SK-N-SH (cell line): Measurements from ENCODE around the gene SCN1B.

Source experiments
- CTCF ChIP-seq: fragments of 200-600 bp; sonication (generic); IDR thresholded peaks from 2 replicates; pipeline ENCODE4 v1.6.1; 2017; ENCODE audit warnings: antibody characterized with exemption, mild to moderate bottlenecking, moderate library complexity
- ELF1 ChIP-seq: IDR thresholded peaks from 2 replicates; pipeline ENCODE4 v1.4.0; 2012
- EP300 ChIP-seq, 2 experiments: IDR thresholded peaks; 2 replicates each; pipeline versions ENCODE4 v1.4.0 to v1.6.1; 2012; ENCODE audit warnings: borderline replicate concordance in 1 of 2, low read depth in 1 of 2, low read length in 1 of 2
- EZH2phosphoT487 ChIP-seq: fragments of 200-600 bp; sonication (generic); IDR thresholded peaks from 2 replicates; pipeline ENCODE4 v1.6.1; 2017; ENCODE audit warnings: low read depth, mixed run types, mild to moderate bottlenecking, antibody characterized with exemption, moderate library complexity, borderline replicate concordance
- GABPA ChIP-seq: IDR thresholded peaks from 2 replicates; pipeline ENCODE4 v1.4.0; 2012; ENCODE audit warnings: low read depth, mild to moderate bottlenecking
- MAX ChIP-seq: IDR thresholded peaks from 2 replicates; pipeline ENCODE4 v1.4.0; 2012; ENCODE audit warnings: low read depth
- NFIC ChIP-seq: IDR thresholded peaks from 2 replicates; pipeline ENCODE4 v1.4.0; 2012; ENCODE audit warnings: borderline replicate concordance
- PBX3 ChIP-seq: IDR thresholded peaks from 2 replicates; pipeline ENCODE4; 2012
- POLR2AphosphoS5 ChIP-seq: IDR thresholded peaks from 2 replicates; pipeline ENCODE4 v1.6.1; 2012; ENCODE audit warnings: low read depth, low read length
- RCOR1 ChIP-seq: fragments of 150-350 bp; IDR thresholded peaks from 2 replicates; pipeline ENCODE4 v1.6.1; 2017; ENCODE audit warnings: antibody characterized with exemption, low read length
- SIN3A ChIP-seq: IDR thresholded peaks from 2 replicates; pipeline ENCODE4 v1.6.1; 2012; ENCODE audit warnings: low read depth, mild to moderate bottlenecking, low read length, moderate library complexity, borderline replicate concordance
- SMC3 ChIP-seq: IDR thresholded peaks from 2 replicates; pipeline ENCODE4 v1.6.1; 2012; ENCODE audit warnings: low read depth, low read length, improper control_type of control experiment
- TAF1 ChIP-seq: IDR thresholded peaks from 2 replicates; pipeline ENCODE4 v1.6.1; 2012; ENCODE audit warnings: low read depth, mild to moderate bottlenecking, low read length, moderate library complexity, borderline replicate concordance
- TCF12 ChIP-seq: IDR thresholded peaks from 2 replicates; pipeline ENCODE4 v1.4.0; 2012

GRCh38 chr19:35039881-35040825 is 9.9 kb downstream of the SCN1B start:
- TF ChIP-seq CTCF (no peak), TAF1 (no peak), PBX3 (no peak), EP300 (IDR thresholded peaks at IDR 0.05; ENCODE audit: borderline replicate concordance in 1 of 2, low read depth in 1 of 2, low read length in 1 of 2) (no peak), SMC3 (no peak), RCOR1 (no peak), POLR2AphosphoS5 (no peak), EZH2phosphoT487 (no peak), GABPA (no peak), TCF12 (no peak), ELF1 (no peak), SIN3A (no peak), NFIC (no peak), MAX (no peak)
